ENCODE results near the gene DIS3L2. TPM values are rescaled to one million over a fixed set of nuclear protein-coding genes. Genes with fewer than 3 reads are reported as not detected.

The DIS3L2 gene
- total and polyA plus RNA-seq, 2 of the 8 experiments (the other 6 are each of a cell fraction or from before 2014, with no cell fraction given), result 11.5 to 21.6 TPM

GRCh38 chr2:232329716-232330067 is 368.2 kb downstream of the DIS3L2 start:
- no peaks in the 10 kb centered on the region for H3K27me3 ChIP-seq (replicated peaks in 1 of 4; ENCODE audit: control insufficient read depth in 3 of 4, extremely low read depth in 1 of 4, insufficient read depth in 3 of 4, low read length in 3 of 4)
- 95% methylated on average over 10 of the region's 15 CpGs; no CpG with 5 or more reads in 1 of the 2 experiments for WGBS, 2 experiments (ENCODE audit: extremely low coverage in 1 of 2, insufficient coverage in 1 of 2, insufficient read length in 1 of 2, insufficient replicate concordance in 2 of 2, low coverage in 1 of 2, low lambda C conversion rate in 2 of 2, missing lambda C conversion rate in 1 of 2)
- no peak overlapping the region for H4K91ac ChIP-seq (replicated peaks; ENCODE audit: insufficient read length, low read length)
- TF ChIP-seq GABPA (IDR thresholded peaks at IDR 0.05; ENCODE audit: borderline replicate concordance, insufficient read depth, low read length) (no peak), JUN (IDR thresholded peaks at IDR 0.05; ENCODE audit: low read depth, low read length) (no peak), SAP30 (IDR thresholded peaks at IDR 0.05; ENCODE audit: insufficient read depth, insufficient replicate concordance, low read length) (no peak), TEAD4 (IDR thresholded peaks at IDR 0.05; ENCODE audit: low read depth, low read length) (no peak), POLR2AphosphoS5 (IDR thresholded peaks at IDR 0.05; ENCODE audit: low read depth, low read length) (no peak)

More at GRCh38 chr2:232329716-232330067, 368.2 kb downstream of the DIS3L2 start:
- DNase-seq (ENCODE audit: low read depth in 1 of 2, low spot score in 2 of 2) (no peak), FAIRE-seq (no peak)
- Histone ChIP-seq H4K5ac (ENCODE audit: insufficient read length, low read depth, low read length) (no peak overlapping the region), H2BK15ac (ENCODE audit: low read length) (no peak overlapping the region), H3K4ac (replicated peaks; ENCODE audit: insufficient read length, low read depth, low read length) (no peak overlapping the region), H2BK5ac (ENCODE audit: low read depth, low read length) (no peak overlapping the region), H4K8ac (ENCODE audit: extremely low read depth, insufficient read depth, low read length) (no peak overlapping the region; the same call in 1 of the 2 replicates), H3K27ac (ENCODE audit: low read depth, low read length) (no peak overlapping the region; the same call in 1 of the 2 replicates), H2BK12ac (ENCODE audit: low read depth, low read length) (no peak overlapping the region), H3K4me2 (ENCODE audit: insufficient read depth in 1 of 2, low read depth in 2 of 2, low read length in 2 of 2) (no peak overlapping the region), H3K4me1 (replicated peaks in 1 of 4; ENCODE audit: control insufficient read depth in 3 of 4, insufficient read depth in 4 of 4, low read length in 3 of 4) (peaks cover 0 to 17% (median 10%) of the 10 kb centered on the region in 4 experiments; a peak in 6 of 7 replicates), H4K20me1 (replicated peaks in 1 of 2; ENCODE audit: control insufficient read depth in 1 of 2, insufficient read depth in 2 of 2, low read length in 2 of 2) (no peaks in the 10 kb centered on the region), H3K56ac (replicated peaks; ENCODE audit: insufficient read length, low read depth, low read length) (no peak overlapping the region), H3K23ac (ENCODE audit: insufficient read length) (no peak overlapping the region), H3K18ac (ENCODE audit: extremely low read depth, low read length) (no peak overlapping the region), H3K23me2 (ENCODE audit: low read depth, low read length) (no peaks in the 10 kb centered on the region), H3K79me1 (ENCODE audit: low read depth, low read length) (no peaks in the 10 kb centered on the region), H3K36me3 (ENCODE audit: control insufficient read depth in 2 of 4, insufficient read depth in 4 of 4, low read length in 3 of 4) (no peaks in the 10 kb centered on the region), H2AK5ac (ENCODE audit: low read depth, low read length) (no peak overlapping the region), H3K9me3 (ENCODE audit: insufficient read depth in 2 of 2, low read depth in 1 of 2, low read length in 1 of 2) (no peaks in the 10 kb centered on the region), H2BK20ac (ENCODE audit: low read length) (no peak overlapping the region), H3K9ac (replicated peaks in 1 of 4; ENCODE audit: extremely low read depth in 1 of 4, low read depth in 3 of 4, low read length in 3 of 4) (no peak overlapping the region), H3K14ac (ENCODE audit: insufficient read length) (no peak overlapping the region), H3K4me3 (ENCODE audit: extremely low read depth in 1 of 4, insufficient read depth in 2 of 4, low read depth in 3 of 4, low read length in 4 of 4) (no peak overlapping the region), H2AFZ (ENCODE audit: low read length) (no peak overlapping the region), H3K79me2 (ENCODE audit: control insufficient read depth in 1 of 2, insufficient read depth in 2 of 2, low read length in 2 of 2) (no peaks in the 10 kb centered on the region), H2BK120ac (replicated peaks; ENCODE audit: low read depth, low read length) (no peak overlapping the region)
- CTCF ChIA-PET (ENCODE audit: partially characterized antibody), result interaction anchor here (0.7 to 10.9 kb wide), 13 partner anchors 10 to 429 kb away, joined by 3 to 124 read pairs (median 3); partner anchors contain the start of gene NPPC
- POLR2A ChIA-PET (ENCODE audit: partially characterized antibody), result interaction anchor here (1.3 kb wide), 1 partner anchor 10 kb away, joined by 5 read pairs; no protein-coding TSS in a partner anchor

Data from H1 (cell line).